ENCODE measurements around the gene ZNF708.

DNA sequence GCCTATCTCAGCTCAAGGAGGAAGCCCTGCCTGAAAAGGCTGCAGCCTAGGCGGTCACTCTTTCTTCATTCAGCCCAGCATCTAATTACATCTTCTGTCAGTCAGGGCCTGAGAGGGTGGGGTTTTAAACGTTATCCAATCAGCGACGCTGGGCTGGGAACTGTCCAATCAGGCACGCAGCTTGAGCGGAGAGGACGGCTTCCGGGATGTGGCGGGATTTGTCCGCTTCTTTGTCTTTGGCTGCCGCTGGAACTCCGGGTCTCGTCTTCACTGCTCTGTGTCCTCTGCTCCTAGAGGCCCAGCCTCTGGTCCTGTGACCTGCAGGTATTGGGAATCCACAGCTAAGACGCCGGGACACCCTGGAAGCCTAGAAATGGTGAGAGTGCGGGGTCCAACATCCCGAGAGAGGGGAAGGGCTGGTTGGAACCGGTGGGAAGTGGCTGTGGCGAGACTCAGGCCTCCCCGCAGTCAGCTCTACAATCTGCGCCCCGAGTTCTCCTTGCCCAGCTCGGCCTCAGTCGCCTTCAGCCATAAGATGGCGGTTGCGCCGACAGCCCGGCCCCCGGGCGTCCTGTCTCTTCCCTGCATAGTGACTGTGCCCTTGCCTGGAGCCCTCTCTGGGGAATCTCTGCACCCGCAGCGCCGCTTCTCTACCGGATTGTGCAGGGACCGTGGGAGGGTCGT, 29.7 kb upstream of the ZNF708 start, which contains the start of gene ZNF738:
- TF ChIP-seq, protein P1, sequence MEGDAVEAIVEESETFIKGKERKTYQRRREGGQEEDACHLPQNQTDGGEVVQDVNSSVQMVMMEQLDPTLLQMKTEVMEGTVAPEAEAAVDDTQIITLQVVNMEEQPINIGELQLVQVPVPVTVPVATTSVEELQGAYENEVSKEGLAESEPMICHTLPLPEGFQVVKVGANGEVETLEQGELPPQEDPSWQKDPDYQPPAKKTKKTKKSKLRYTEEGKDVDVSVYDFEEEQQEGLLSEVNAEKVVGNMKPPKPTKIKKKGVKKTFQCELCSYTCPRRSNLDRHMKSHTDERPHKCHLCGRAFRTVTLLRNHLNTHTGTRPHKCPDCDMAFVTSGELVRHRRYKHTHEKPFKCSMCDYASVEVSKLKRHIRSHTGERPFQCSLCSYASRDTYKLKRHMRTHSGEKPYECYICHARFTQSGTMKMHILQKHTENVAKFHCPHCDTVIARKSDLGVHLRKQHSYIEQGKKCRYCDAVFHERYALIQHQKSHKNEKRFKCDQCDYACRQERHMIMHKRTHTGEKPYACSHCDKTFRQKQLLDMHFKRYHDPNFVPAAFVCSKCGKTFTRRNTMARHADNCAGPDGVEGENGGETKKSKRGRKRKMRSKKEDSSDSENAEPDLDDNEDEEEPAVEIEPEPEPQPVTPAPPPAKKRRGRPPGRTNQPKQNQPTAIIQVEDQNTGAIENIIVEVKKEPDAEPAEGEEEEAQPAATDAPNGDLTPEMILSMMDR (IDR thresholded peaks at IDR 0.05) = no peak
- peak in 1 of 2 donors; percentile 45 for TF ChIP-seq POLR2A (IDR thresholded peaks at IDR 0.05)

Measured in heart left ventricle (tissue), 13 donors.